GM21737 (cell line): ENCODE measurements around the gene REXO4.

Experiments used
- ATAC-seq: cut with Tn5 transposase; IDR thresholded peaks from one replicate; pipeline ENCODE4 v1.9.1; 2021; ENCODE audit warnings: mild to moderate bottlenecking, moderate library complexity; ENCODE audit not compliant: unreplicated experiment

Gene REXO4

DNA sequence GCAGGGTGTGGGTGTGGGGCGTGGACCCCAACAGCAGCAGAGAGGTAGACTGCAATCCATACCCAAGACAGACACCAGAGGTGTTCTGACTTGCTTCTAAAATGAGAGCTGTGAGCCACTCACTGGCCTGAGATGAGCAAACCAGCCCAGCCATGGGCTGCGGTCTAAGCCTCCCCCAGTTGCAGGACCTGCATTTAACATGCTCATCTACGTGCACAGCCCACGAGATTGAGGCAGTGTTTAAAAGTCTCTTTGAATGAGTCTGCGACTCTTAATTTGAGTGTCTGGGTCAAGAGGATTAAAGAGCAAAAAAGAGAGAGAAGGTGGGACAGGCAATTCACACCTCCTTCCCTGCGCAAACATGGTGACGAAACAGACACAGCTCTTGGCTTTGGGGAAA lies 47.9 kb downstream of the REXO4 start:
- no peak for ATAC-seq

GRCh38 chr9:133369422-133369821 lies 48.4 kb downstream of the REXO4 start:
- no peak for ATAC-seq

GRCh38 chr9:133368249-133368881 lies 49.4 kb downstream of the REXO4 start:
- no peak for ATAC-seq

GRCh38 chr9:133367778-133368177 lies 50.0 kb downstream of the REXO4 start:
- ATAC-seq = no peak

DNA sequence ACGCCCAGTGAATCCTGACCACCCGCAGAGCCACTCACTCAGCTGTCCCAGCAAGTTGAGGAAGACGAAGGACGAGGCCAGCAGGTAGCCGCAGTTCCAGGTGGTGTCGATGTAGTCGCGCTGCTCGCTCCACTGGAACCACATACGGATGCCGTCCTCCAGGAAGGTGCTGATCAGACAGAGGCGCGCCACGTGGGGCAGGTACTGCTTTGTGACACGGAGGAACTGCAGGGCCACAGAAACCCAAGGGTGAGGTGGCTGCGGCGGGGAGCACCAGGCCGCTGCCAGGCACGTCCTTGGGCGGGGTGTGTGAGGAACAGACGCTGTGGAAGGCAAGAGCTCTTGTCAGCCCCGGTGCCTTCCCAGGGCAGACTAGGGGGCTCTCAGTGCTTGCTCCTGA lies 50.6 kb downstream of the REXO4 start:
- ATAC-seq = no peak

DNA sequence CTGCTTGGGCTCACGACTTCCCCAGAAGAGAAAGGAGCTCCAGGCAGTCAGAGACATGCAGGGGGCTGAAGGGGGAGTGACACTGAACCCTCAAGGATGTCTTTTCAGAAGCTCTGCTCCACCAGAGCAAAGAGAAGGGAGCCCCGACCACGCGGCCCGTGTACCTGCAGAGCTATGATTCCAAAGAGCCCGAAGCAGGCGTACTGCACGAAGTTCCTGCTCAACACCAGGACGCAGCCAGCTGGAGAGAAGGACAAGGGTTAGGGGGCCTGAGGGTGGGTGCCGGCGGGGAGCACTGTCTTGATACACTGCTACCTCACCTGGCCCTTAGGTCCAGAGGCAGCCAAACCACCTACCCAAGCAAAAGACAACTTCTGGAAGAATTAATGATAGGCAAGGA lies 51.4 kb downstream of the REXO4 start:
- ATAC-seq = no peak

DNA sequence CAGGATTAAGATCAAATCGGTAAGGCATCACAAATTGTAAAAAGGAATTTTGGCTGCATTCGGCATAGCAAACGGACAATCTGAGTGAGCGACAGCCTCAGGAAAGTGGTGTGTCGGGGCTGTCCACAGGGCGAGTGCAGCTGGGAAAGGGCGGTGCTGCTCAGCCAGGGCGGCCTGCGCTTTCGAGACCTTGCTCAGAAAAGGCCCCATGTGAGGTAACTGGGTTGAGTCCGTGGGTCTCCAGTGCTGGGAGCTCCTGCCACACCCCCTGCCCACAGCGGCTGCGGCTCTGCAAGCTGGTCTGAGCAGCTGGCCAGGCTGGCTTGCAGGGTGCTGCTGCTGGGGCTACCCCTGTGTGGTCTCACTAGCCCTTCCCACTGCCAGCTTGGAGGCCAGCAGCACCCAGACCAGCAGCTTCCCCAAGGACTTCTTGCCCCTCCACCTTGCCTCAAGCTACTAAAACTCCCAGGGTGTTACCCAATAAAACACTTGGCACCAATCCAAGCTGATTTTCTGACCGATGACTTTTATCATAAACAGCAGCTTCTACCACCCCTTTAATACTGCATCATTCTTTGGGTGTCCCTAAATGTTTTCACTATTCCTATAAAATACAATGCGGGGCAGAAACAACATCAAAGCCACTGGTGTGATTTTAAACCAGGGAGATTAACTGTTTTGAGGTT lies 55.3 kb downstream of the REXO4 start:
- ATAC-seq = no peak

DNA sequence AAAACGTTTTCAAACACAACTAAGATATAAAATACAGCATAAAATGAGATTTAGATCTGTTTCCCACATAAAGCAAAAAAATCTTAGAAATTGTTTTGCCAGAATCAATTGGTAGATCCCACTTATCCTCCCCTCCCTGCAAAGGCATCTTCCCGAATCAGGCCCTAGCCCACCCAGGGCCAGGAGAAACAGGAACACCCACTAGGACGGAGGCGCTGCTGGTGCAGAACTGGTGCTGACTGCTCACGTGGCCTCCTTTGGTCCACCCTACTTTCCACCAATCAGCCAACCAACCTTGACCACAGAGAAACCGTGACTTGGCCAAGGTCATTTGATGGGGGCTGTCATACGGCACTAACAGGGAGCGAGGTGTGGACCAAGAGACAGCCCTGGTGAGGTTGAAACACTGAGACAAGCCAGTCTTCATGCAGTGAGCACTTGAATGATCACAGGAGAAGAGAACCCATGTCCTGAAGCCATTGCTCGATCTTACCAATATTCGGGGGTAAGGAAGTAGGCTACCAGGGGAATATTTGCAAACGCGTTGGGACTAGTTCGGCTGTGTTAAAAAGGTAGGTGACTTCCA lies 56.2 kb downstream of the REXO4 start:
- no peak for ATAC-seq

DNA sequence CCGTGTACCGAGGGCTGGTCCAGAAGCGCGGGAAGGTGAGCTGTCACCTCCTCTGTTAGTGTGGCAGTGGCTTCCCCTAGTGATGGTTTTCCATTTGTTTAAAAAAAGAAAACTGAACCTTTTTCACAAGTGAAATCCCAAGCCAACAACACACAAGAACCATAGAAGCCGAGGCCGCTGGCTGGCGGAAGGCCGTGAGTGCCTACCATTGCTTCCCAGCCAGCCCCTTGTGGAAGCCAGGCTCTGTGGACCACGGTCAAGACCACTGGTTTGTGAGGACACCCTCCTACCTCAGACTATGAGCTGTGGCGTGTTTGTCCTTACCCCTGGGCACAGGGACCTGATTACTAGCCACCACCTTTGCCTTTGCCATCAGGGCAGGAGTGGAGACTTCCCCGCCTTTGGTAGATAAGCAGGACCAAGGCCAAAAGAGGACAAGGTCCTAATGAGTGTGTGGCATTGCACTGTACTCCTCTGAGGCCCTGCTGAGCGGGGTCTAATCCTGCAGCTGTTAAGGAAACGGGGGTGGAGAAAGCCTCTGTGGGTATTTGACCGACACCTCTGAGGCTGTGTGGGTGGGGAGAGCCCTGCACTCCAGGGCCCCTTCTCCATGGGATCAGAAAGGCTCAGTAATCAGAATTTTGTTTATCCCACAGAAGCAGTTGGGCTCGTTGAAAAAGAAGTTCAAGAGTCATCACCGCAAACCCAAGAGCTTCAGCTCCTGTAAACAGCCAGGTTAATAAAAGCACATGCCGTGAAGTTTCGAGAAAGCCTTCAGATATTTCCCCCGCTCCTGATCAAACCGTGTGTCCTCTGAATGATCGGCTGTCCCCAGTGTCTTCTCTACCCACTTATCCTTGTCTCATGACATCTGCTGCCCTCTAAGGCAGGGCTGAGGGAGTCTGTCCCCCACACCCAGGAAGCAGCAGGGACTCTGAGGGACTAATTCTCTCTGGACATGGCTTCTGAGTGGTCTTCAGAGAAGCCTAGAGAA lies 57.1 kb downstream of the REXO4 start:
- no peak for ATAC-seq

DNA sequence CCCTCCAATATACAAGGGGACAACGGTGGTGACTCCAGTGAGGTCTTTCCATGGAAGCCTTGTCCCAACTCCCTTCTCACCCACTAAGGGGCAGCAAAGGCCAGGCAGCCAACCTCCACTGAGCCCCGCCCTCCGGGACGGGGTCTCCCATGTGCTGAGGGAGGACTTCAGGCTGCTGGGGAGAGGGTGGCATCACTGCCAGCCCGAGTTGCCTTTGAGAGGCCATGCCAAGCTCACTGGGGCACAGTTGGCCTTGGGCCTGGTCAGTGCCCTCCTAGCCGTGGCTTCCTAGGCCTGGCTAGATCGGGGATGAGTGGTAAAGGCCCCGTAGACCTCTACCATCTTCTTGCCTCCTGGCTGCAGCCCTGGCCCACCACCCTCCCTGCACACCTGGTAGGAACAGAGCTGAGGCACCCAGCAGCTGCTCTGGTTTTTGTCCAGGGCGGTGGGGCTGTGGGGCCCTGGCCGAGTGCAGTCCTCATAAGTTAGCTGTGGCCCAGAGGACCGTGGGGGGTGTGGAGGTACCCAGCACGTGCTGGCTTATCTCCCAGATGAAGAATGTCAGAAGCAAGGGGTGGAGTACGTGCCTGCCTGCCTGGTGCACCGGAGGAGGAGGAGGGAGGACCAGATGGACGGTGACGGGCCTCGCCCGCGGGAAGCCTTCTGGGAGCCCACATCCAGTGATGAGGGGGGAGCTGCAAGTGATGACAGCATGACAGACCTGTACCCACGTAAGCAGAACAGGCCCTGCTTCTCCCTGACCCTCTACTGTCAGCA lies 58.2 kb downstream of the REXO4 start:
- ATAC-seq = no peak

GRCh38 chr9:133357656-133358055 lies 60.2 kb downstream of the REXO4 start:
- ATAC-seq = no peak

- ATAC-seq = peak; percentile 56
Observed at GRCh38 chr9:133356391-133357091, 61.3 kb downstream of the REXO4 start, which contains the start of the genes SURF1 and SURF2. Gene SURF1 (minus strand): TSS chr9:133356487. CDS start chr9:133356453, 34 bp downstream. Gene SURF2 (plus strand): TSS chr9:133356550. CDS start chr9:133356593, 43 bp downstream.
